A204.1 (cell line): ENCODE results near the gene CUEDC1.

Source experiments
- FAIRE-seq: peaks from 2 replicates; lab custom pipeline; 2012; peaks lifted over from hg19 to GRCh38; lab: Jason Lieb, UNC

The CUEDC1 gene

DNA sequence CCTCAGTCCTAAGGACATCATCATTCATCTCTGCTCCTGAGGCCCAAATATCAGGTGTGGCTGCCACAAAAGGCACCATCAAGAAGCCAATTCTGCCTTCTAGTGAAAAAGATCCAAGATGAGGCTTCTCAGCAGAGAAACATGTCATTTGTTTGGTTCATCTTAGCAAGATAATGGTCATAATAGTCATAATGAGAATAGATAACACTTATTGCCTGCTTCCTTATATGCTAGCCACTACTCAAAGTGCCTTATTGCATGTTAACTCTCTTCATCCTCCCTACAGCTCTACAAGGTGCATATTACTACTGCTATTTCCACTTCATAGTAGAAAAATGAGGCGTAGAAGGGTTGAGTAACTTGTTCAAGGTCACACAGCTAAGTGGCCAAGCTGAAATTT, 60.4 kb downstream of the CUEDC1 start:
- no peak for FAIRE-seq

- FAIRE-seq, result peak; percentile 93
Observed at GRCh38 chr17:57892820-57893595, 62.2 kb downstream of the CUEDC1 start.

GRCh38 chr17:57892146-57892819, 62.9 kb downstream of the CUEDC1 start:
- FAIRE-seq, result no peak

GRCh38 chr17:57890857-57891232, 64.4 kb downstream of the CUEDC1 start:
- no peak for FAIRE-seq

DNA sequence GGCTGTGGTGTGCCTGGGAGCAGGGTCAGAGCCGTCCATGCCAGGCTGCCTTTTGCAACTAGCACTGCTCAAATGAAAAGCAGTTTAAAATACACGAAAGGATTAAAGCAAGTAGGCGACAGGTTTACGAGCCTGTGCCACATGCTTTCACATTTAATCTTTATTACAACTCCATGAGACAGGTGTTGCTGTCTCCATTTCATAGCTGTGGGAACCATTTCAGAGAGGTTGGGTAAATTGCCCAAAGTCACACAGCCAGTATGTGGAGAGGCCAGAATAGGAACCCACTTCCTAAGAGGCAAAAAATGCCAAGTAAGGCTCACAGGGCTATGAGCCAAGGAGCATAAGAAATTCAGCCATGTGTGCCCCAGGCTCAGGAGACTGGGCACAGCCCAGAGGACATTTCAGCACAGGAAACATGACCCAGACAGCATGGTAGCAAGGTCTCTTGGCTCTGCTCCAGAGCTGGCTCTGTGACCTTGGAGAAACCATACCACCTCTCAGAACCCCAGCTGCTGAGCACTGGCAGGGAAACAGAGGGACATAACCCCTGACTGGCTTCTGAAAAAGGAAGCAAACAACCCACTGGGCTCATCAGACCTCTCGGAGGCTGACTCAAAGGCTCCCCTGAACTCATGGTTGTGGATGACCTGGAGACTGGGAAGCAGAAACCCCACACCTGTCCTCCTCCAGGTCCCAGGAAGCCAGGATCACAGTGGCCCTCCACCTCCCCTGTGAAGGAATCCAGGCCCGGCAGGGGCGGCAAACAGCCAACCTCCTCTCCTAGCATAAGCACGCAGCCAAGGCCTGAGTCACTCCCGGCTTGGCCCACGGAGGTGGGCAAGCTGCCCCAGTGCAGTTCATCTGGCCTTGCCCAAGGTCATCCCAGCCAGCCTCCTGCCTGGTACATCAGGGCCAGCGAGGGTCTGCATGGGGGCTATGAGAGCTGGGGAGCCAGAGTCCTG, 65.0 kb downstream of the CUEDC1 start:
- FAIRE-seq, result peak; percentile 91

GRCh38 chr17:57889252-57889651, 66.0 kb downstream of the CUEDC1 start:
- FAIRE-seq, result peak; percentile 11

DNA sequence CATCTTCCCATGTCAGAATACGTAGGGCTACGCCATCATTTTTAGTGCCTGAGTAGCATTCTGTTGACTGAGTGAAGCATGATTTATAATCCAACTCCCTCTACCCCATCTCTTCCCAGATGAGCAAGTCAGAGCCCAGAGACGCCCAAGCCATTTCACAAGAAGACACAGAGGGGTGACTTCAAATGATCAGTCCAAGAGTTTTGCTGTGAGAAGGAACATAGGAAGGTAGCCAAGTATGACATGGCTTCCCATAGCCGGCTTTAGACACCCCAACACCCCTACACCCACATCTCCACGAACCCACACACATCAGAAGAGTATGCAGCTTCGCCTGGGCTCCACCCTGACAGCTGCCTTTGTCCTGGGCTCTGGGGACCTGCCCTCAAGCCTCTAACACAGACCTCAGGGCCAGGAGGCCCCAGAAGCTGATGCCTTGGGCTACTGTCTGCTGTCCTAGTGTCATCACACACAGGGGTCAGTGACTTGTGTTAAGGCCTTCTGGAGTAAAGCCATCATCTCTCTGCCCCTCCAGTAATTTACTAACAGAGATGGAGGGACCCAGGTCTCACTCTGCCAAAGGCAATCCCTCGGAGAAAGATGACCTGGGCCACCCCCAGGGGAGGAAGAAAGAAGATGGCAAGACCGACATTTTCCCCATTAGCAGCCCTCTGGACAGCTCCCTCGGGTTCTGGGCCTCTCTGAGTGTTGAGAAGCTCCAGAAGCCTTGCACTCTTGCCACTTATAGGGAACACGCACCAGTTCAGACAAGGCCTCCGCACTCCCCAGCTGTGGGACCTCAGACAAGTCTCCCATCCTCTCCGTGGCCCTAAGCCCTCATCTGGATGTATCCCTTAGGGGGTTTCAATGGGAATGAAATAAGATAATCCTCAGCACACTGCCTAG, 66.6 kb downstream of the CUEDC1 start:
- no peak for FAIRE-seq

GRCh38 chr17:57887161-57887560, 68.1 kb downstream of the CUEDC1 start:
- no peak for FAIRE-seq

GRCh38 chr17:57886020-57886419, 69.2 kb downstream of the CUEDC1 start:
- no peak for FAIRE-seq

DNA sequence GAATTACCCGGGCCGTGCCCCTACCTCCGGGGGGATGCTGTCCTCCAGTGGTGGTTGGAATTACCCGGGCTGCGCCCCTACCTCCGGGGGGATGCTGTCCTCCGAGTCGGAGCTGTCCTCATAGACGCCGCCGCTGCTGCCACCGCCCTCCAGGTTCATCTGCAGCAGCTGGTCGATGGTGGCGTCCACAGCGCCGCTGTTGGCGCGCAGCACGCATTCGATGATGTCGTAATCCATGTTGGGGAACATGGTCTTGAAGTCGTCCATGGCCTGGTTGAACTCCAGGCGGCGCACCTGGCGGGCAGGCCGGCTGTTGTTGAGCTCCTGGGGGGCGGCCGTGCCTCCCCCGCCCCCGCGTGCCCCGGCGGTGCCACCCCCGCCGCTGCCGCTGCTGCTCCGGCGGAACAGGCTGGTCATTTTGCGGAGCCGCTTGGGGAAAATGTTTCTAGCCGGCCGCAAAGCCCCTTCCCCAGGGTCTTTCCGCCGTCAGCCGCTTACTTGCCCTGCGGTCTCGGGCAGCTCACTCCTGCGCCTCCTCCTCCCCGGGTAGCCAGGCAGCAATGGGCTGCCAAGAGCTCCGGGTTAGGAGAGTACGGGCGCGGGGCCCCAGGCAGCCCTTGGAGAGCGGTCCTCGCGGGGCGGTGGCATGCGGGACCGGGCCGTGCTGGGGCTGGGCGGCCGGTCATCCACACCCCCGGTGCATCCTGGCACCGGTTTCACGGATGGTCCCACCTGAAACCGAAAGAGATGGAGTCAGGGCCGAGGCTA, 69.9 kb downstream of the CUEDC1 start:
- FAIRE-seq, result no peak

GRCh38 chr17:57881783-57882351, 73.3 kb downstream of the CUEDC1 start:
- FAIRE-seq, result no peak

DNA sequence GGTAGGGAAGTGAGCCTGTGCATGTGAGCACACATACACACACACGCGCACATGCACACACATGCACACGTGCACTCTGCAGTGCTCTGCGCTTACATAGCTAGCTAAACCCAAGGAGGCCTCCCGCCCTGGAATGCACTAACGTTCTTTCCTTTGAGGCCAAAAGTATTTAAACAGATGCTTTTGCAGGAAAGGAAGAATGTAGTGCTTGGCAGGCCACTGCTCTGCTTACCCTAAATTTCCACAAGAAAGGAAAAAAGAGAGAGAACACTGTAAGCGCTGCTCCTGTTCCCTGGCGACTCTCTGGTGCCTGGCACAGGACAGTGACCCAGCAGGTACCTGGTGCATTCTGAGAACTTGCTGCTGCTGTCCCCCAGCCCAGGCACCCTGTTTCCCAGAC, 74.1 kb downstream of the CUEDC1 start:
- FAIRE-seq, result no peak

- no peak for FAIRE-seq
Observed at GRCh38 chr17:57880086-57880456, 75.1 kb downstream of the CUEDC1 start.

GRCh38 chr17:57879437-57880085, 75.7 kb downstream of the CUEDC1 start:
- FAIRE-seq, result peak; percentile 57

GRCh38 chr17:57877803-57878377, 77.3 kb downstream of the CUEDC1 start:
- no peak for FAIRE-seq

DNA sequence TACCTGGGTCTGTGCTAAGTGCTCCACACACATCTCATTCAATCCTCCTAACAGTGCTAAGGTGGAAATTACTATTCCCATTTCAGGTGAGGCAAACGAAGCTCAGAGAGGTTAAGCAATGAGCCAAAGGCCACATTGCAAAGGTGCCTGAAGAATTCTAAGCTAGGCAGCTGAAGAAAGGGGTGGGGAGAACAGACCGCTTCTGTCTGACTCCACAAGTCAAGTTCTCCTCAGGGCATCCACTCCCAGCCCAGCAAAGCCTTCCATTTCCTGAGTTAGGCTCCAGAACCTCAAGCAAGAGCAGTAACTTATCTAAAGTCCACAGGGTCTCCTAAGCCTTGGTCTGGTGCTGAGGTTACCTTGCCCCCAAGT, 78.4 kb downstream of the CUEDC1 start:
- no peak for FAIRE-seq

DNA sequence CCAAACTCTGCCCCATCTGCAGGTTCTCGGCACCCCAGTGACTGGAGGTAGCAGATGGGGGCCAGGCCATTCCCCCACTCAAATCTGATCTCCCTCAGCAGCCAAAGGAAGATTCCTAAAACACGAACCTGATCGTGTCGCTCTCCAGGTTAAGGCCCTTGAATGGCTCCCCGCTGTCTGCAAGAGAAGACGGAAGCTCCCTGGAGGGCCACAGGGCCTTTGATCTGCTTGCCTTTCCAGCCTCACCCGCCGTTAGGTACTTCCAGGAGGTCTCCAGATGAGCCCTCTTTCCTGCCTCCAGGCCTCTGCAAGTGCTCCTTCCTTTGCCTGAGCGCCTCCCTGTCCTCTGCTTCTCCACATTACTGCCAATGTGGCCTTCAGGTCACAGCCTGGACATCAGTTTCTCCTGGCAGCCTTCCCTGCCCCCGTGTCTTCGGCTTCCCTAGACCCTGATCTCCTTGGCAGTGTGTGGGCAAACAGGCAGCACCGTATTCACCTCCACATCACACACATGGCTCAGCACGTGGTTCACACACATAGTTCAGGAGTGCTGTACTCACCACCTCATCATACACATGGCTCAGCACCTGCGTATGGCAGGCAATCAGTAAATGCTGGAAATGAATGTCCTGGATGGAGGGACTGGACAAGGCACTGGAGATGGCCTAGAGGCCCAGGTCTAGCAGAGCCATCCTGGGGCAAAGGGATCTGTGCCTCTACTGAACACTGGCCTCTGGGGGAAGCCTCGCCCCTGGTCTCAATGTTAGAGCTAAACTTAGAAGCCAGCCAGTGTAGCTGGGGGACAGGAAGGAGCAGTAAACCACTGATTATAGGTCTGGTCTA, 79.0 kb downstream of the CUEDC1 start:
- no peak for FAIRE-seq

DNA sequence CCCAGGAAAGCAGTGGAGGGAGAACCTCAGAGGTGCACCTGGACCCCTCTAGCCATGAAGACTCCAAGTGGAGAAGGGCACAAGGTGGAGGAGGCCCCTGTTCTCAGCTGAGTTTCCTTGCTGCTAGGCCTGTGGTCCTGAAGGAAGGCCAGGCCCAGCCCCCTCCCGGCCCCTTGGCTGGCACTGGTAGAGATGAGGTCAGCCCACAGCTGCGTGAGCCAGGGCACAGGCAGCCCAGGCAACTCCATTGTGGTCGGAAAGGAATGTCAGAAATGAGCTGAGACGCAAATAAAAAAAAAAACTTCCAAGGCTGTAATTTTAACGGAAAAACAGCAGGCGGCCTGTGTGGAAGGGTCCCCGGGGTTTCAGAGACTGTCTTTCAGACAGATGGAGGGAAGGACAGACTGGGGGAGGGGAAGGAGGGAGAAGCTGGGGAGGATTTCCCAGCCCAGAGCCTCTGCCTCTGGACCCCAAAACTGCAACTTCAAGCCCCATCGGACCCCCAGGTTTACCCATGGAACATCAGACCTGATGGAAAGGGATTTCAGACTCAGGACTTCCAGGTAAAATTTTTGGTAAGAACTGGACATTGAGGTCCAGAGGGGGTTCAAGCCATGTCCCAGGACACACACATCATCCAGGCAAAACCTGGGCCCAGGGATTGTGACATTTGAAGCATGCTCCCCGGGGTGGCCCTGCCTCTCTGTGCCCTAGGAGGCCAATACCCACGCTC, 79.8 kb downstream of the CUEDC1 start:
- no peak for FAIRE-seq
